OCI-LY7 (cell line): Measurements from ENCODE around the gene M1AP. TPM values are rescaled to one million over a fixed set of nuclear protein-coding genes. Genes with fewer than 3 reads are reported as not detected.

Source experiments
- BruUV-seq: library from RNA; stranded (reverse); fragments of 400-500 nt; replicated peaks from 2 replicates; lab custom pipeline; 2021; lab: Mats Ljungman, UMichigan
- CTCF ChIA-PET: fragments of 300-600 bp; sonication (Branson Sonifier 250); formaldehyde crosslinking; loops from one replicate; lab custom pipeline; 2022; ENCODE audit warnings: antibody characterized with exemption; ENCODE audit not compliant: unreplicated experiment; lab: Charles Lee
- POLR2A ChIA-PET: fragments of 300-600 bp; sonication (Branson Sonifier 250); formaldehyde crosslinking; loops from one replicate; lab custom pipeline; 2022; ENCODE audit warnings: antibody characterized with exemption; lab: Charles Lee
- DNase-seq: peaks from one replicate; pipeline ENCODE4 v3.0.0-alpha.2; 2015; ENCODE audit warnings: low spot score
- H2AFZ ChIP-seq: fragments of 200-600 bp; sonication (generic), shearing (Covaris generic); 2 replicates; pipeline ENCODE4 v1.6.1; 2014; ENCODE audit warnings: mild to moderate bottlenecking, antibody characterized with exemption, low read length, moderate library complexity
- H3K27ac ChIP-seq: fragments of 200-600 bp; sonication (generic); 2 replicates; pipeline ENCODE4 v1.5.1; 2014; ENCODE audit warnings: mixed run types, low read depth, mild to moderate bottlenecking, moderate library complexity, low read length, inconsistent platforms; ENCODE audit not compliant: poor library complexity, severe bottlenecking
- H3K36me3 ChIP-seq: fragments of 200-600 bp; sonication (generic); 2 replicates; pipeline ENCODE4 v1.6.1; 2014; ENCODE audit warnings: mild to moderate bottlenecking, antibody characterized with exemption, low read length, moderate library complexity, mixed read lengths; ENCODE audit not compliant: insufficient read depth
- H3K4me1 ChIP-seq: fragments of 200-600 bp; sonication (generic); 2 replicates; pipeline ENCODE4 v1.5.1; 2014; ENCODE audit warnings: mild to moderate bottlenecking, low read length; ENCODE audit not compliant: insufficient read depth, poor library complexity, severe bottlenecking
- H3K4me2 ChIP-seq: fragments of 200-600 bp; sonication (generic); 2 replicates; pipeline ENCODE4 v1.6.1; 2014; ENCODE audit warnings: mild to moderate bottlenecking, low read length
- H3K4me3 ChIP-seq: fragments of 200-600 bp; sonication (generic); 2 replicates; pipeline ENCODE4 v1.5.1; 2014; ENCODE audit warnings: mild to moderate bottlenecking, low read depth, low read length; ENCODE audit not compliant: poor library complexity, severe bottlenecking
- H3K79me2 ChIP-seq: fragments of 200-600 bp; sonication (generic); 2 replicates; pipeline ENCODE4 v1.6.1; 2016; ENCODE audit warnings: low read depth, mild to moderate bottlenecking, low read length, moderate library complexity, mixed read lengths; ENCODE audit not compliant: insufficient read depth
- H3K9me2 ChIP-seq: fragments of 200-600 bp; sonication (generic); 2 replicates; pipeline ENCODE4 v1.6.1; 2016; ENCODE audit warnings: mild to moderate bottlenecking, low read length, mixed read lengths; ENCODE audit not compliant: insufficient read depth
- H3K9me3 ChIP-seq: fragments of 200-600 bp; sonication (generic); 2 replicates; pipeline ENCODE4 v1.6.1; 2014; ENCODE audit warnings: mild to moderate bottlenecking, mixed run types, low read length, mixed read lengths
- H4K20me1 ChIP-seq: fragments of 200-600 bp; sonication (generic); 2 replicates; pipeline ENCODE4 v1.6.1; 2014; ENCODE audit warnings: mild to moderate bottlenecking, antibody characterized with exemption, low read length, moderate library complexity, mixed read lengths; ENCODE audit not compliant: insufficient read depth
- CTCF ChIP-seq: fragments of 200-600 bp; sonication (generic); conservative IDR thresholded peaks from 2 replicates; pipeline ENCODE4 v1.5.1; 2014; ENCODE audit warnings: mild to moderate bottlenecking, antibody characterized with exemption, low read length, moderate library complexity, mixed read lengths
- EZH2phosphoT487 ChIP-seq: fragments of 200-600 bp; sonication (generic); IDR thresholded peaks from 2 replicates; pipeline ENCODE4 v1.6.1; 2018; ENCODE audit warnings: low read depth, borderline replicate concordance, mild to moderate bottlenecking, mixed run types, antibody characterized with exemption, low read length, moderate library complexity, mixed read lengths
- intact Hi-C: fragments of 100-400 bp; cut with micrococcal nuclease; formaldehyde crosslinking; loops from one replicate; pipeline ENCODE4 v1.10.0; 2022; ENCODE audit not compliant: unreplicated experiment
- total RNA-seq, 2 experiments: library from RNA; depleted of rRNA in 1 of 2; stranded (reverse); fragments of >200 nt in 1 of 2; shearing (Covaris generic) in 1 of 2; gene quantifications; 2 replicates each; pipeline ENCODE4 v1.2.3, GENCODE V29; 2014 to 2022

Gene M1AP
- total RNA-seq, 2 experiments from 2014 or later, result not detected

- no peak overlapping the region for H3K4me2 ChIP-seq
- H3K4me1 ChIP-seq, result no peaks in the 10 kb centered on the region
- ChIA-PET CTCF (interaction anchor here (0.6 kb wide), 1 partner anchor 398 kb away, joined by 3 read pairs; no protein-coding TSS in a partner anchor), POLR2A (no interaction called here)
- H4K20me1 ChIP-seq, result no peaks in the 10 kb centered on the region
- no peaks in the 10 kb centered on the region for H3K9me3 ChIP-seq
- H3K36me3 ChIP-seq, result no peaks in the 10 kb centered on the region
- H3K27ac ChIP-seq, result no peak overlapping the region
- TF ChIP-seq CTCF (no peak), EZH2phosphoT487 (no peak)
- no peak overlapping the region for H2AFZ ChIP-seq
- no peak overlapping the region for H3K4me3 ChIP-seq
- BruUV-seq, result no TSS peak
- intact Hi-C loops, result no loop called here
- H3K9me2 ChIP-seq, result no peaks in the 10 kb centered on the region
- H3K79me2 ChIP-seq, result no peaks in the 10 kb centered on the region
- no peak for DNase-seq
These were observed 22.1 kb upstream of the M1AP start for GRCh38 chr2:74670263-74670662.

GRCh38 chr2:74668087-74668486, 20.0 kb upstream of the M1AP start:
- Histone ChIP-seq H3K4me2 (no peak overlapping the region), H3K9me3 (no peaks in the 10 kb centered on the region), H3K4me1 (no peaks in the 10 kb centered on the region), H3K9me2 (no peaks in the 10 kb centered on the region), H2AFZ (no peak overlapping the region), H3K36me3 (no peaks in the 10 kb centered on the region), H3K4me3 (no peak overlapping the region), H3K79me2 (no peaks in the 10 kb centered on the region), H4K20me1 (no peaks in the 10 kb centered on the region), H3K27ac (no peak overlapping the region)
- intact Hi-C loops, result no loop called here
- CTCF ChIA-PET, result no interaction called here
- POLR2A ChIA-PET, result no interaction called here
- DNase-seq, result no peak
- no TSS peak for BruUV-seq
- TF ChIP-seq EZH2phosphoT487 (no peak), CTCF (no peak)

- no TSS peak for BruUV-seq
- no peaks in the 10 kb centered on the region for H4K20me1 ChIP-seq
- POLR2A ChIA-PET, result no interaction called here
These were observed 11.3 kb upstream of the M1AP start for GRCh38 chr2:74659462-74659861.

More at GRCh38 chr2:74659462-74659861, 11.3 kb upstream of the M1AP start:
- H2AFZ ChIP-seq, result no peak overlapping the region
- no peak for TF ChIP-seq CTCF
- TF ChIP-seq EZH2phosphoT487, result no peak
- CTCF ChIA-PET, result no interaction called here
- no peaks in the 10 kb centered on the region for H3K36me3 ChIP-seq
- H3K79me2 ChIP-seq, result no peaks in the 10 kb centered on the region
- H3K27ac ChIP-seq, result no peak overlapping the region
- no peak overlapping the region for H3K4me2 ChIP-seq
- no peaks in the 10 kb centered on the region for H3K4me1 ChIP-seq
- intact Hi-C loops, result no loop called here
- DNase-seq, result no peak
- H3K9me3 ChIP-seq, result no peaks in the 10 kb centered on the region
- H3K4me3 ChIP-seq, result no peak overlapping the region
- H3K9me2 ChIP-seq, result no peaks in the 10 kb centered on the region
